A549 (cell line): Measurements from ENCODE around the gene ZNF101. TPM values are rescaled to one million over a fixed set of nuclear protein-coding genes. Genes with fewer than 3 reads are reported as not detected.
A peak's percentile ranks its signal among the peaks of the same experiment; 100 is the strongest.
"Not testable (repeated sequence)": the region's sequence is repeated elsewhere in the genome, so short reads cannot be mapped to it uniquely, and the experiment has no call there.

Experiments
- ATAC-seq, 2 experiments: fragments of 200-7000 bp in 1 of 2; fragments of >200 bp in 1 of 2; cut with Nextera tagmentation in 1 of 2; cut with Tn5 transposase in 1 of 2; 3 replicates each; pipeline versions ENCODE4 v1.8.0 to v1.9.1; 2018 to 2020; ENCODE audit warnings: mild to moderate bottlenecking in 1 of 2, moderate library complexity in 1 of 2
- CTCF ChIA-PET: fragments of 300-600 bp; sonication (Branson Sonifier 250); formaldehyde crosslinking; extraction: SDS; loops from one replicate; lab custom pipeline; 2021; ENCODE audit warnings: antibody characterized with exemption, inconsistent platforms; lab: Yijun Ruan, JAX
- POLR2A ChIA-PET: fragments of 350-600 bp; formaldehyde crosslinking; extraction: SDS; loops from one replicate; lab custom pipeline; 2021; ENCODE audit warnings: antibody characterized with exemption, inconsistent platforms; lab: Yijun Ruan, JAX
- DNase-seq, 2 experiments: peaks; one replicate each; pipeline versions ENCODE4 v3.0.0 to v3.0.0-alpha.2; 2011 to 2016; ENCODE audit warnings: low read depth in 1 of 2, low spot score in 1 of 2
- FAIRE-seq: peaks from 2 replicates; lab custom pipeline; 2011; peaks lifted over from hg19 to GRCh38; lab: Jason Lieb, UNC
- H3K27ac ChIP-seq, 2 experiments: fragments of >200 bp; sonication (Bioruptor Twin); formaldehyde crosslinking; 3 replicates each; pipeline ENCODE4 v1.5.1; 2016 to 2017
- H3K4me1 ChIP-seq: fragments of >200 bp; sonication (Bioruptor Twin); formaldehyde crosslinking; 3 replicates; pipeline ENCODE4 v1.6.1; 2016
- H3K4me2 ChIP-seq: fragments of >200 bp; sonication (Bioruptor Twin); formaldehyde crosslinking; 3 replicates; pipeline ENCODE4 v1.6.1; 2016
- H3K4me3 ChIP-seq: fragments of >200 bp; sonication (Bioruptor Twin); formaldehyde crosslinking; 3 replicates; pipeline ENCODE4 v1.5.1; 2016
- H3K9me3 ChIP-seq: fragments of >200 bp; sonication (Bioruptor Twin); formaldehyde crosslinking; 3 replicates; pipeline ENCODE4 v1.6.1; 2016
- CBX8 ChIP-seq: fragments of 200-600 bp; sonication (generic); IDR thresholded peaks from 2 replicates; pipeline ENCODE4 v1.6.1; 2016
- CEBPB ChIP-seq, 2 experiments: fragments of >200 bp in 1 of 2; sonication (Bioruptor Twin) in 1 of 2; formaldehyde crosslinking in 1 of 2; IDR thresholded peaks; 2 replicates each; pipeline ENCODE4 v1.6.1; 2012 to 2016
- EHF ChIP-seq: fragments of 250-450 bp; sonication (Bioruptor Pico); IDR thresholded peaks from 2 replicates; pipeline ENCODE4 v1.5.0; 2020; ENCODE audit warnings: mild to moderate bottlenecking
- ESRRA ChIP-seq: fragments of 150-350 bp; IDR thresholded peaks from 2 replicates; pipeline ENCODE4 v1.6.1; 2014; ENCODE audit warnings: mild to moderate bottlenecking, low read length, borderline replicate concordance
- FOSL2 ChIP-seq, 2 experiments: fragments of 450-650 bp in 1 of 2; fragments of >200 bp in 1 of 2; sonication (Bioruptor Twin) in 1 of 2; formaldehyde crosslinking; IDR thresholded peaks; 2 replicates each; pipeline versions ENCODE4 v1.5.0 to v1.6.1; 2016 to 2020; ENCODE audit warnings: mild to moderate bottlenecking in 1 of 2, moderate library complexity in 1 of 2
- FOXS1 ChIP-seq: fragments of 250-450 bp; sonication (Bioruptor Pico); IDR thresholded peaks from 2 replicates; pipeline ENCODE4 v1.5.0; 2020; ENCODE audit warnings: mild to moderate bottlenecking, moderate library complexity
- GATA3 ChIP-seq: IDR thresholded peaks from 2 replicates; pipeline ENCODE4 v1.6.1; 2012; ENCODE audit warnings: borderline replicate concordance
- HOXB13 ChIP-seq: fragments of 250-450 bp; sonication (Bioruptor Pico); IDR thresholded peaks from 2 replicates; pipeline ENCODE4 v1.5.0; 2020; ENCODE audit warnings: low read depth, mild to moderate bottlenecking, moderate library complexity
- HOXB5 ChIP-seq: fragments of 250-450 bp; sonication (Bioruptor Pico); IDR thresholded peaks from 2 replicates; pipeline ENCODE4 v1.5.0; 2020; ENCODE audit warnings: mild to moderate bottlenecking, moderate library complexity
- JUN ChIP-seq, 2 experiments: fragments of >200 bp; sonication (Bioruptor Twin); formaldehyde crosslinking; IDR thresholded peaks; 2 replicates in 1 of 2; 3 replicates in 1 of 2; pipeline ENCODE4 v1.6.1; 2016 to 2017
- JUNB ChIP-seq: fragments of >200 bp; sonication (Bioruptor Twin); formaldehyde crosslinking; IDR thresholded peaks from 2 replicates; pipeline ENCODE4 v1.6.1; 2016
- KDM5A ChIP-seq: fragments of 200-600 bp; sonication (generic); IDR thresholded peaks from 2 replicates; pipeline ENCODE4 v1.6.1; 2016; ENCODE audit warnings: antibody characterized with exemption, mild to moderate bottlenecking
- MAZ ChIP-seq: fragments of 150-350 bp; IDR thresholded peaks from 2 replicates; pipeline ENCODE4 v1.6.1; 2014; ENCODE audit warnings: antibody characterized with exemption, low read depth, low read length, borderline replicate concordance
- MYC ChIP-seq: IDR thresholded peaks from 2 replicates; pipeline ENCODE4 v1.6.1; 2012; ENCODE audit warnings: mild to moderate bottlenecking, inconsistent platforms, low read length, improper control_type of control experiment, borderline replicate concordance
- NPAS2 ChIP-seq: fragments of 250-450 bp; sonication (Bioruptor Pico); IDR thresholded peaks from 2 replicates; pipeline ENCODE4 v1.8.0; 2022; ENCODE audit warnings: mild to moderate bottlenecking, moderate library complexity, borderline replicate concordance
- NR3C1 ChIP-seq: fragments of >200 bp; sonication (Bioruptor Twin); formaldehyde crosslinking; IDR thresholded peaks from 3 replicates; pipeline ENCODE4 v1.6.1; 2017
- RAD21 ChIP-seq, 2 experiments: fragments of >200 bp in 1 of 2; sonication (Bioruptor Twin) in 1 of 2; formaldehyde crosslinking in 1 of 2; IDR thresholded peaks in 1 of 2; conservative IDR thresholded peaks in 1 of 2; 2 replicates in 1 of 2; 3 replicates in 1 of 2; pipeline ENCODE4 v1.6.1; 2012 to 2018; ENCODE audit warnings: inconsistent platforms in 1 of 2
- RFX5 ChIP-seq: fragments of 450-650 bp; IDR thresholded peaks from 2 replicates; pipeline ENCODE4 v1.7.1; 2014; ENCODE audit warnings: antibody characterized with exemption, mild to moderate bottlenecking, moderate library complexity
- RNF2 ChIP-seq: fragments of 200-600 bp; sonication (generic); IDR thresholded peaks from 2 replicates; pipeline ENCODE4 v1.6.1; 2016; ENCODE audit warnings: low read depth, mild to moderate bottlenecking, antibody characterized with exemption, moderate library complexity, borderline replicate concordance
- ZNF302 ChIP-seq: fragments of 250-450 bp; sonication (Bioruptor Pico); IDR thresholded peaks from 2 replicates; pipeline ENCODE4 v1.9.0; 2021; ENCODE audit warnings: inconsistent platforms, mild to moderate bottlenecking, moderate library complexity
- WGBS: methylation state at CpG from one replicate; pipeline ENCODE4 v1.1.6; 2017; ENCODE audit errors: missing lambda C conversion rate; 5-methylcytosine and 5-hydroxymethylcytosine counted together
- polyA plus RNA-seq, 4 experiments: library from polyadenylated mRNA; depleted of rRNA in 3 of 4; stranded (reverse); fragments of >200 nt; fragmentation: RNase III in 1 of 4; extraction: RNeasy Plus Mini Kit Qiagen cat#74134 plus additional on column Dnase treatment in 1 of 4; gene quantifications; 2 replicates in 3 of 4; 3 replicates in 1 of 4; pipeline ENCODE4 v1.2.3, GENCODE V29; 2011 to 2017
- TF ChIP-seq, protein P1 (sequence below): fragments of 200-600 bp; sonication (generic); IDR thresholded peaks from 2 replicates; pipeline ENCODE4 v1.6.1; 2016; ENCODE audit warnings: antibody characterized with exemption, mild to moderate bottlenecking, moderate library complexity
- TF ChIP-seq, protein P2 (sequence below): fragments of 150-350 bp; IDR thresholded peaks from 2 replicates; pipeline ENCODE4 v1.6.1; 2014; ENCODE audit warnings: low read depth, mild to moderate bottlenecking, low read length
- TF ChIP-seq, protein P3 (sequence below): fragments of 450-650 bp; IDR thresholded peaks from 2 replicates; pipeline ENCODE4 v1.6.1; 2014; ENCODE audit warnings: antibody characterized with exemption

The ZNF101 gene
- polyA plus RNA-seq, 2 of the 4 experiments (the other 2 are of a cell fraction): 4.9 to 7.4 TPM

DNA sequence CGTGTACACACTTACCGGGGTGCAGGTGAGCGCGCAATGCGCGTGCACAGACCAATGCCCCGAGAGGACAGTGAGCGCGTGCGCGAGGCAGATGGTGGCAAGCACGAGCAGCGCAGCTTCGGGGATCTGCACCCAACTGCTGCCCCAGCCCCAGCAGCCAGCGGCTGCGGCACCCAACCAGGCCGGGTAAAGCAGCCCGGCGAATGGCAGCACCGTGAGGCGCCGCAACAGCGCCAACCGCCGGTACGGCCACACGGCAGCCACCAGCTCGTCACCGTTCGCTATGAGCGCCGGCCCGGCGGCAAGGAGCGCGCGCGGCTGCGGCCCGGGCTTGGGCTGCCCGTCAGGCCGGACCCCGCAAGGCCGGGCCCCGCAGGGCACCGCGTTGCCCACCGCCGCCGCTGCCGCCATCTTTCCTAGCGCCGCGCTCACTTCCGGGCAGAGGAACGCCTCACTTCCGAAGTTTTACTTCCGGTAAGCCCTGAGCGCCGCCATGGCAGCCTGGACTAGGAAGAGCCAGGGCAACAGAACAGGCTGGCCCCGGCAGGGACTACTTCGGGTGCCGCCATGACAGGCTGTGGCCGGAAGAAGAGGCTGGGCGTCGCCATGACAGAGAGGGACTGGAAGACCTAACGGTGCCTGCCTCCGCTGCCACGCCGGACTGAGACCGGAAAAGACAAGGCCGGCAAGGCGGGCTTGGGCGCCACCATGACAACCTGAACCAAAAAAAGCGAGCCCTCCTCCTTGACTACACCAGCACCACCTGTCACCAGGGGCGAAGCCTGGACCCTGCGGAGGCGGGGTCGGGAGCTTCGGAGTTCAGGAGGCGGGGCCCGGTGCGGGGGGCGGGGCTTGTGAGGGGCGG is 5.2 kb upstream of the ZNF101 start, which contains the start of gene ATP13A1 (continued):
- TF ChIP-seq CEBPB (IDR thresholded peaks at IDR 0.05) (no peak), RFX5 (no peak), NR3C1 (no peak), FOSL2 (IDR thresholded peaks at IDR 0.05) (no peak), FOSL2 (CRISPR knock-in tag; IDR thresholded peaks at IDR 0.05) (no peak), MAZ (no peak), JUN (IDR thresholded peaks at IDR 0.05) (peak; percentile 77 to 88; a peak in 4 of 5 replicates), FOXS1 (CRISPR knock-in tag) (no peak), ZNF302 (no peak), CBX8 (no peak), ESRRA (no peak), NPAS2 (CRISPR knock-in tag) (no peak), HOXB13 (CRISPR knock-in tag) (no peak), GATA3 (no peak), RNF2 (no peak), KDM5A (0 out of 2 replicates have a peak, but pooled peaks have one; percentile 24), RAD21 (conservative IDR thresholded peaks at IDR 0.05 in 1 of 2, IDR thresholded peaks at IDR 0.05 in 1 of 2) (no peak), HOXB5 (CRISPR knock-in tag) (no peak), JUNB (no peak), MYC (no peak), EHF (CRISPR knock-in tag) (no peak)
- TF ChIP-seq, protein P1, sequence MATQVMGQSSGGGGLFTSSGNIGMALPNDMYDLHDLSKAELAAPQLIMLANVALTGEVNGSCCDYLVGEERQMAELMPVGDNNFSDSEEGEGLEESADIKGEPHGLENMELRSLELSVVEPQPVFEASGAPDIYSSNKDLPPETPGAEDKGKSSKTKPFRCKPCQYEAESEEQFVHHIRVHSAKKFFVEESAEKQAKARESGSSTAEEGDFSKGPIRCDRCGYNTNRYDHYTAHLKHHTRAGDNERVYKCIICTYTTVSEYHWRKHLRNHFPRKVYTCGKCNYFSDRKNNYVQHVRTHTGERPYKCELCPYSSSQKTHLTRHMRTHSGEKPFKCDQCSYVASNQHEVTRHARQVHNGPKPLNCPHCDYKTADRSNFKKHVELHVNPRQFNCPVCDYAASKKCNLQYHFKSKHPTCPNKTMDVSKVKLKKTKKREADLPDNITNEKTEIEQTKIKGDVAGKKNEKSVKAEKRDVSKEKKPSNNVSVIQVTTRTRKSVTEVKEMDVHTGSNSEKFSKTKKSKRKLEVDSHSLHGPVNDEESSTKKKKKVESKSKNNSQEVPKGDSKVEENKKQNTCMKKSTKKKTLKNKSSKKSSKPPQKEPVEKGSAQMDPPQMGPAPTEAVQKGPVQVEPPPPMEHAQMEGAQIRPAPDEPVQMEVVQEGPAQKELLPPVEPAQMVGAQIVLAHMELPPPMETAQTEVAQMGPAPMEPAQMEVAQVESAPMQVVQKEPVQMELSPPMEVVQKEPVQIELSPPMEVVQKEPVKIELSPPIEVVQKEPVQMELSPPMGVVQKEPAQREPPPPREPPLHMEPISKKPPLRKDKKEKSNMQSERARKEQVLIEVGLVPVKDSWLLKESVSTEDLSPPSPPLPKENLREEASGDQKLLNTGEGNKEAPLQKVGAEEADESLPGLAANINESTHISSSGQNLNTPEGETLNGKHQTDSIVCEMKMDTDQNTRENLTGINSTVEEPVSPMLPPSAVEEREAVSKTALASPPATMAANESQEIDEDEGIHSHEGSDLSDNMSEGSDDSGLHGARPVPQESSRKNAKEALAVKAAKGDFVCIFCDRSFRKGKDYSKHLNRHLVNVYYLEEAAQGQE: no peak; the same call in 1 of the 2 replicates
- TF ChIP-seq, protein P2, sequence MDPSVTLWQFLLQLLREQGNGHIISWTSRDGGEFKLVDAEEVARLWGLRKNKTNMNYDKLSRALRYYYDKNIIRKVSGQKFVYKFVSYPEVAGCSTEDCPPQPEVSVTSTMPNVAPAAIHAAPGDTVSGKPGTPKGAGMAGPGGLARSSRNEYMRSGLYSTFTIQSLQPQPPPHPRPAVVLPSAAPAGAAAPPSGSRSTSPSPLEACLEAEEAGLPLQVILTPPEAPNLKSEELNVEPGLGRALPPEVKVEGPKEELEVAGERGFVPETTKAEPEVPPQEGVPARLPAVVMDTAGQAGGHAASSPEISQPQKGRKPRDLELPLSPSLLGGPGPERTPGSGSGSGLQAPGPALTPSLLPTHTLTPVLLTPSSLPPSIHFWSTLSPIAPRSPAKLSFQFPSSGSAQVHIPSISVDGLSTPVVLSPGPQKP: no peak
- TF ChIP-seq, protein P3, sequence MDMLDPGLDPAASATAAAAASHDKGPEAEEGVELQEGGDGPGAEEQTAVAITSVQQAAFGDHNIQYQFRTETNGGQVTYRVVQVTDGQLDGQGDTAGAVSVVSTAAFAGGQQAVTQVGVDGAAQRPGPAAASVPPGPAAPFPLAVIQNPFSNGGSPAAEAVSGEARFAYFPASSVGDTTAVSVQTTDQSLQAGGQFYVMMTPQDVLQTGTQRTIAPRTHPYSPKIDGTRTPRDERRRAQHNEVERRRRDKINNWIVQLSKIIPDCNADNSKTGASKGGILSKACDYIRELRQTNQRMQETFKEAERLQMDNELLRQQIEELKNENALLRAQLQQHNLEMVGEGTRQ: no peak

DNA sequence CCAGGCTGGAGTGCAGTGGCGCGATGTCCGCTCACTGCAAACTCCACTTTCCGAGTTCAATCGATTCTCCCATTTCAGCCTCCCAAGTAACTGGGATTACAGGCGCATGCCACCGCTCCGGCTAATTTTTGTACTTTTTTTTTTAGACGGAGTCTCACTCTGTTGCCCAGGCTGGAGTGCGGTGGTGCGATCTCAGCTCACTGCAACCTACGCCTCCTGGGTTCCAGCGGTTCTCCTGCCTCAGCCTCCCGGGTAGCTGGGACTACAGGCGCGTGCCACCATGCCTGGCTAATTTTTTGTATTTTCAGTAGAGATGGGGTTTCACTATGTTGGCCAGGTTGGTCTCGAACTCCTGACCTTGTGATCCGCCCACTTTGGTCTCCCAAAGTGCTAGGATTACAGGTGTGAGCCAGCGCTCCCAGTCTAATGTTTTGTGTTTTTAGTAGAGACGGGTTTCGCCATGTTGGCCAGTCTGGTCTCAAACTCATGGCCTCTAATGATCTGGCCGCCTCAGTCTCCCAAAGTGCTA is 3.2 kb upstream of the ZNF101 start:
- 96% methylated on average over 21 of the region's 22 CpGs for WGBS
- ATAC-seq, POLR2A ChIA-PET, H3K4me2 ChIP-seq, H3K4me3 ChIP-seq, H3K9me3 ChIP-seq, FAIRE-seq, DNase-seq, H3K27ac ChIP-seq: not testable (repeated sequence)
- H3K4me1 ChIP-seq: peaks cover 13% of the 10 kb centered on the region; the same call in 1 of the 3 replicates
- CTCF ChIA-PET: interaction anchor here (1.0 kb wide), 1 partner anchor 9 kb away, joined by 3 read pairs; no protein-coding TSS in a partner anchor
